ENCODE results near the gene POLR3B. TPM values are rescaled to one million over a fixed set of nuclear protein-coding genes. Genes with fewer than 3 reads are reported as not detected.

Gene POLR3B
- total and polyA plus RNA-seq, 9 of the 15 experiments (the other 6 are each of a cell fraction or from before 2014, with no cell fraction given): 7.6 to 17.9 (median 14.4) TPM

- peak in 1 of 2 experiments; percentile 43; a peak in 1 of 4 replicates for TF ChIP-seq MLLT1 (IDR thresholded peaks at IDR 0.05)
- TF ChIP-seq FOXM1 (IDR thresholded peaks at IDR 0.05; ENCODE audit: low read depth): no peak
- peak; percentile 23; the same call in 1 of the 2 replicates for TF ChIP-seq FOXM1 (CRISPR knock-in tag; IDR thresholded peaks at IDR 0.05; ENCODE audit: low read depth)
- TF ChIP-seq PTBP1 (IDR thresholded peaks at IDR 0.05; ENCODE audit: low read depth, low read length): no peak
- TF ChIP-seq ZNF717 (CRISPR knock-in tag; IDR thresholded peaks at IDR 0.05): no peak
- peak; percentile 51 for TF ChIP-seq ZKSCAN1 (IDR thresholded peaks at IDR 0.05; ENCODE audit: low read depth, low read length)
- peak; percentile 98 for TF ChIP-seq NCOA1 (IDR thresholded peaks at IDR 0.05; ENCODE audit: low read depth)
- TF ChIP-seq ZKSCAN8 (CRISPR knock-in tag; IDR thresholded peaks at IDR 0.05): no peak
- TF ChIP-seq PTTG1 (tag; IDR thresholded peaks at IDR 0.05; ENCODE audit: low read depth): no peak
- TF ChIP-seq SP1 (CRISPR knock-in tag; IDR thresholded peaks at IDR 0.05): peak; percentile 95
- TF ChIP-seq GABPA (tag; conservative IDR thresholded peaks at IDR 0.05; ENCODE audit: low read depth): peak; percentile 95
- TF ChIP-seq TCF3 (CRISPR knock-in tag; IDR thresholded peaks at IDR 0.05): peak; percentile 37
- TF ChIP-seq ZNF121 (CRISPR knock-in tag; conservative IDR thresholded peaks at IDR 0.05): no peak
- TF ChIP-seq HMG20B (CRISPR knock-in tag; IDR thresholded peaks at IDR 0.05): no peak
- no peak for TF ChIP-seq ZNF280B (CRISPR knock-in tag; IDR thresholded peaks at IDR 0.05)
- TF ChIP-seq ESRRB (CRISPR knock-in tag; IDR thresholded peaks at IDR 0.05; ENCODE audit: borderline replicate concordance): no peak
- 0 out of 2 replicates have a peak, but pooled peaks have one; percentile 66 for TF ChIP-seq E2F5 (CRISPR knock-in tag; IDR thresholded peaks at IDR 0.05)
- TF ChIP-seq STAT5B (CRISPR knock-in tag; IDR thresholded peaks at IDR 0.05): no peak
- TF ChIP-seq CREB3 (tag; conservative IDR thresholded peaks at IDR 0.05; ENCODE audit: low read depth): no peak
- no peak for TF ChIP-seq ETV6 (IDR thresholded peaks at IDR 0.05; ENCODE audit: borderline replicate concordance in 1 of 2, low read depth in 2 of 2, low read length in 1 of 2)
- TF ChIP-seq ETV6 (CRISPR knock-in tag; IDR thresholded peaks at IDR 0.05; ENCODE audit: borderline replicate concordance): no peak
- no peak for TF ChIP-seq NR3C1 (CRISPR knock-in tag; IDR thresholded peaks at IDR 0.05)
Observed at GRCh38 chr12:106357549-106358395, at the start of gene POLR3B (continued).

Data from K562 (cell line).